MCF 10A (cell line): ENCODE measurements around the gene PI4KB. TPM values are rescaled to one million over a fixed set of nuclear protein-coding genes. Genes with fewer than 3 reads are reported as not detected.

ENCODE experiments used
- BruUV-seq: library from RNA; stranded (reverse); fragments of 400-500 nt; replicated peaks from 2 replicates; lab custom pipeline; 2021; lab: Mats Ljungman, UMichigan
- CTCF ChIA-PET: fragments of 300-600 bp; sonication (Branson Sonifier 250); formaldehyde crosslinking; extraction: SDS; loops from one replicate; lab custom pipeline; 2021; ENCODE audit warnings: antibody characterized with exemption, inconsistent platforms; lab: Yijun Ruan, JAX
- POLR2A ChIA-PET: fragments of 300-600, 350-650 bp; sonication (Branson Sonifier 250); formaldehyde crosslinking; extraction: SDS; loops from one replicate; lab custom pipeline; 2020; ENCODE audit warnings: antibody characterized with exemption, inconsistent platforms; lab: Yijun Ruan, JAX
- DNase-seq: peaks from one replicate; pipeline ENCODE4 v3.0.0-alpha.2; 2018; ENCODE audit not compliant: unreplicated experiment
- H3K27ac Mint-ChIP-seq: one replicate; pipeline ENCODE4 v1.8.0; 2022; ENCODE audit warnings: mild to moderate bottlenecking, low read depth, mixed read lengths; ENCODE audit not compliant: unreplicated experiment
- H3K27me3 Mint-ChIP-seq: one replicate; pipeline ENCODE4 v1.8.0; 2022; ENCODE audit warnings: mixed read lengths; ENCODE audit not compliant: insufficient read depth, unreplicated experiment
- H3K36me3 Mint-ChIP-seq: one replicate; pipeline ENCODE4 v1.8.0; 2022; ENCODE audit warnings: mild to moderate bottlenecking, moderate library complexity, mixed read lengths; ENCODE audit not compliant: insufficient read depth, unreplicated experiment
- H3K4me1 Mint-ChIP-seq: one replicate; pipeline ENCODE4 v1.8.0; 2022; ENCODE audit warnings: mixed read lengths; ENCODE audit not compliant: insufficient read depth, unreplicated experiment
- H3K4me3 Mint-ChIP-seq: one replicate; pipeline ENCODE4 v1.8.0; 2022; ENCODE audit warnings: mild to moderate bottlenecking, moderate library complexity, mixed read lengths; ENCODE audit not compliant: unreplicated experiment
- H3K9me3 Mint-ChIP-seq: one replicate; pipeline ENCODE4 v1.8.0; 2022; ENCODE audit warnings: mixed read lengths; ENCODE audit not compliant: unreplicated experiment
- CTCF ChIP-seq: fragments of 200-600 bp; IDR thresholded peaks from one replicate; pipeline ENCODE4 v1.8.0; 2022; ENCODE audit warnings: antibody characterized with exemption, mild to moderate bottlenecking; ENCODE audit not compliant: unreplicated experiment
- intact Hi-C: fragments of 100-400 bp; cut with micrococcal nuclease; formaldehyde crosslinking; loops from 2 replicates; pipeline ENCODE4 v1.14.1; 2022
- total RNA-seq: library from RNA; stranded (reverse); gene quantifications from 2 replicates; pipeline ENCODE4 v1.2.3, GENCODE V29; 2022

PI4KB gene
- total RNA-seq, 1 experiment from 2014 or later: 75.3 TPM

- POLR2A ChIA-PET: interaction anchor here (0.6 to 1.8 kb wide), 6 partner anchors 10 to 41 kb away, joined by 3 to 10 read pairs (median 4); partner anchors contain the start of gene PSMB4
- Mint-ChIP-seq H3K27me3 (no peaks in the 10 kb centered on the region), H3K4me3 (no peak overlapping the region), H3K9me3 (peaks cover 2% of the 10 kb centered on the region), H3K27ac (no peak overlapping the region), H3K36me3 (peaks cover 11% of the 10 kb centered on the region), H3K4me1 (peaks cover 25% of the 10 kb centered on the region)
- no peak for TF ChIP-seq CTCF
- CTCF ChIA-PET: interaction anchor here (0.9 to 4.4 kb wide), 5 partner anchors 16 to 59 kb away, joined by 3 to 28 read pairs (median 5); no protein-coding TSS in a partner anchor
- intact Hi-C loops: no loop called here
- no TSS peak for BruUV-seq
- no peak for DNase-seq
Observed at GRCh38 chr1:151368393-151369301, 41.4 kb upstream of the PI4KB start.

GRCh38 chr1:151367658-151368392 is 40.6 kb upstream of the PI4KB start:
- ChIA-PET CTCF (interaction anchor here (0.6 to 1.6 kb wide), 2 partner anchors 27 kb away, joined by 3 to 8 read pairs; no protein-coding TSS in a partner anchor), POLR2A (interaction anchor here (0.6 to 1.8 kb wide), 6 partner anchors 10 to 75 kb away, joined by 3 to 10 read pairs (median 4); partner anchors contain the start of gene PSMB4)
- intact Hi-C loops: no loop called here

GRCh38 chr1:151364996-151365395 is 37.8 kb upstream of the PI4KB start:
- intact Hi-C loops: no loop called here
- Mint-ChIP-seq H3K36me3 (peaks cover 28% of the 10 kb centered on the region), H3K9me3 (peaks cover 17% of the 10 kb centered on the region), H3K4me3 (no peak overlapping the region), H3K27me3 (no peaks in the 10 kb centered on the region), H3K4me1 (no peaks in the 10 kb centered on the region), H3K27ac (no peak overlapping the region)
- CTCF ChIA-PET: interaction anchor here (0.5 to 1.6 kb wide), 3 partner anchors 12 to 24 kb away, joined by 3 to 6 read pairs (median 3); no protein-coding TSS in a partner anchor
- DNase-seq: no peak
- TF ChIP-seq CTCF: no peak
- POLR2A ChIA-PET: interaction anchor here (0.7 to 1.7 kb wide), 2 partner anchors 7 to 15 kb away, joined by 3 to 4 read pairs; partner anchors contain the start of gene SELENBP1
- no TSS peak for BruUV-seq

More at GRCh38 chr1:151367658-151368392, 40.6 kb upstream of the PI4KB start:
- H3K4me1 Mint-ChIP-seq: peaks cover 19% of the 10 kb centered on the region
- no peak for TF ChIP-seq CTCF
- no peaks in the 10 kb centered on the region for H3K27me3 Mint-ChIP-seq
- H3K36me3 Mint-ChIP-seq: peaks cover 18% of the 10 kb centered on the region
- no peak overlapping the region for H3K4me3 Mint-ChIP-seq
- DNase-seq: no peak
- BruUV-seq: no TSS peak
- H3K9me3 Mint-ChIP-seq: peaks cover 8% of the 10 kb centered on the region
- no peak overlapping the region for H3K27ac Mint-ChIP-seq
